HepG2 (cell line): ENCODE measurements around the gene TASOR. TPM values are rescaled to one million over a fixed set of nuclear protein-coding genes. Genes with fewer than 3 reads are reported as not detected.

Experiments used
- ATAC-seq: fragments of 200-7000 bp; cut with Tn5 transposase; 3 replicates; pipeline ENCODE4 v1.9.1; 2020; ENCODE audit warnings: mild to moderate bottlenecking, moderate library complexity
- BruUV-seq: library from RNA; stranded (reverse); fragments of 400-500 nt; replicated peaks from 2 replicates; lab custom pipeline; 2021; lab: Mats Ljungman, UMichigan
- CTCF ChIA-PET: fragments of 300-600 bp; formaldehyde crosslinking; extraction: SDS; loops from one replicate; lab custom pipeline; 2021; ENCODE audit warnings: low total read pairs, inconsistent platforms, low intra/inter-chr PET ratio; lab: Yijun Ruan, JAX
- POLR2A ChIA-PET: fragments of 350-600 bp; sonication (Branson Sonifier 250); formaldehyde crosslinking; loops from one replicate; lab custom pipeline; 2020; ENCODE audit warnings: antibody characterized with exemption, inconsistent platforms; lab: Yijun Ruan, JAX
- DNase-seq: peaks from one replicate; pipeline ENCODE4 v3.0.0-alpha.2; 2015; ENCODE audit warnings: low spot score
- FAIRE-seq: peaks from 3 replicates; lab custom pipeline; 2011; peaks lifted over from hg19 to GRCh38; lab: Jason Lieb, UNC
- H2AFZ ChIP-seq: one replicate; pipeline ENCODE4 v1.6.1; 2011; ENCODE audit warnings: low read length, inconsistent platforms
- H3K27ac ChIP-seq: fragments of 300-600 bp; 3 replicates; pipeline ENCODE4 v1.8.0; 2011; ENCODE audit warnings: mixed run types, mild to moderate bottlenecking, mixed read lengths, low read length, inconsistent platforms; ENCODE audit not compliant: insufficient read depth; ENCODE audit errors: extremely low read length
- H3K27me3 ChIP-seq, 2 experiments: fragments of 200-600 bp in 1 of 2; 2 replicates in 1 of 2; 3 replicates in 1 of 2; pipeline versions ENCODE4 v1.6.0 to v1.8.0; 2011; ENCODE audit warnings: low read length in 2 of 2, mild to moderate bottlenecking in 2 of 2, moderate library complexity in 2 of 2, inconsistent platforms in 1 of 2; ENCODE audit not compliant: insufficient read depth in 2 of 2, control insufficient read depth in 1 of 2
- H3K36me3 ChIP-seq, 2 experiments: fragments of 200-600 bp in 1 of 2; replicated peaks in 1 of 2; 2 replicates in 1 of 2; 3 replicates in 1 of 2; pipeline versions ENCODE4 v1.5.1 to v1.8.0; 2011; ENCODE audit warnings: low read length in 2 of 2, inconsistent platforms in 1 of 2; ENCODE audit not compliant: insufficient read depth in 2 of 2, control insufficient read depth in 1 of 2
- H3K4me1 ChIP-seq: 2 replicates; pipeline ENCODE4 v1.5.1; 2012; ENCODE audit warnings: low read length, inconsistent platforms; ENCODE audit not compliant: insufficient read depth
- H3K4me2 ChIP-seq: 2 replicates; pipeline ENCODE4 v1.6.0; 2011; ENCODE audit warnings: low read depth, low read length, inconsistent platforms
- H3K4me3 ChIP-seq, 3 experiments: fragments of 200-600 bp in 1 of 3; sonication (generic), shearing (Covaris generic) in 1 of 3; replicated peaks in 1 of 3; 2 replicates each; pipeline ENCODE4 v1.5.1; 2011 to 2016; ENCODE audit warnings: low read length in 3 of 3, inconsistent platforms in 2 of 3, low read depth in 2 of 3, mild to moderate bottlenecking in 2 of 3, control low read depth in 1 of 3, mixed read lengths in 1 of 3; ENCODE audit not compliant: insufficient read depth in 1 of 3
- H3K79me2 ChIP-seq: one replicate; pipeline ENCODE4 v1.6.1; 2011; ENCODE audit warnings: low read length, inconsistent platforms; ENCODE audit not compliant: insufficient read depth
- H3K9ac ChIP-seq: 2 replicates; pipeline ENCODE4 v1.6.0; 2011; ENCODE audit warnings: mild to moderate bottlenecking, low read depth, low read length, inconsistent platforms; ENCODE audit not compliant: insufficient read depth
- H3K9me3 ChIP-seq: 2 replicates; pipeline ENCODE4 v1.5.1; 2012; ENCODE audit warnings: mild to moderate bottlenecking, low read length
- H4K20me1 ChIP-seq: 2 replicates; pipeline ENCODE4 v1.6.0; 2011; ENCODE audit warnings: inconsistent platforms, mild to moderate bottlenecking, low read length, moderate library complexity; ENCODE audit not compliant: insufficient read depth
- HDAC1 ChIP-seq: sonication (generic); formaldehyde crosslinking; IDR thresholded peaks from 2 replicates; pipeline ENCODE4 v1.5.1; 2020; ENCODE audit warnings: mild to moderate bottlenecking, missing genetic modification reagents
- HNRNPK ChIP-seq: fragments of 200-400 bp; formaldehyde crosslinking; IDR thresholded peaks from 2 replicates; pipeline ENCODE4 v1.6.1; 2018; ENCODE audit warnings: low read length, low read depth, moderate library complexity, mild to moderate bottlenecking; ENCODE audit not compliant: poor library complexity, severe bottlenecking
- IRF9 ChIP-seq: sonication (generic); formaldehyde crosslinking; IDR thresholded peaks from 2 replicates; pipeline ENCODE4 v1.8.0; 2022; ENCODE audit warnings: missing genetic modification reagents, mild to moderate bottlenecking, borderline replicate concordance
- KAT2B ChIP-seq: fragments of 150-350 bp; IDR thresholded peaks from 2 replicates; pipeline ENCODE4 v1.6.1; 2014; ENCODE audit warnings: low read depth, low read length, borderline replicate concordance
- SIN3A ChIP-seq: IDR thresholded peaks from 2 replicates; pipeline ENCODE4 v1.6.1; 2011; ENCODE audit warnings: low read depth, mild to moderate bottlenecking, control low read depth, low read length, borderline replicate concordance
- SOX13 ChIP-seq, 3 experiments: fragments of 450-650 bp in 1 of 3; sonication (generic) in 1 of 3; formaldehyde crosslinking in 1 of 3; IDR thresholded peaks in 2 of 3; conservative IDR thresholded peaks in 1 of 3; 2 replicates each; pipeline versions ENCODE4 v1.5.0 to v1.6.1; 2016 to 2020; ENCODE audit warnings: antibody characterized with exemption in 1 of 3, mild to moderate bottlenecking in 1 of 3, missing compliant biosample characterization in 1 of 3, missing genetic modification reagents in 1 of 3, moderate library complexity in 1 of 3
- ZBTB4 ChIP-seq: sonication (generic); formaldehyde crosslinking; IDR thresholded peaks from 2 replicates; pipeline ENCODE4 v1.4.0; 2020; ENCODE audit warnings: missing genetic modification reagents, mild to moderate bottlenecking, borderline replicate concordance
- ZFP1 ChIP-seq: IDR thresholded peaks from 2 replicates; pipeline ENCODE4 v1.6.1; 2016
- ZNF12 ChIP-seq: sonication (generic); formaldehyde crosslinking; IDR thresholded peaks from 2 replicates; pipeline ENCODE4 v1.5.0; 2020; ENCODE audit warnings: missing genetic modification reagents
- ZSCAN31 ChIP-seq: sonication (generic); formaldehyde crosslinking; IDR thresholded peaks from 2 replicates; pipeline ENCODE4 v1.5.0; 2020; ENCODE audit warnings: low read depth, mild to moderate bottlenecking, missing genetic modification reagents
- WGBS: methylation state at CpG from one replicate; pipeline ENCODE4 v1.1.6; 2017; ENCODE audit warnings: low lambda C conversion rate; 5-methylcytosine and 5-hydroxymethylcytosine counted together
- in situ Hi-C: cut with HindIII; loops from 2 replicates; pipeline ENCODE4 v1.10.0; 2017; ENCODE audit warnings: low pct_unique_long_range_greater_than_20kb; ENCODE audit not compliant: extremely low pct_ligation_motif_present
- intact Hi-C: fragments of 100-400 bp; cut with micrococcal nuclease; formaldehyde crosslinking; loops from one replicate; pipeline ENCODE4 v1.10.0; 2022; ENCODE audit not compliant: unreplicated experiment
- polyA plus RNA-seq, 8 experiments: library from polyadenylated mRNA; depleted of rRNA in 3 of 8; stranded (reverse) in 7 of 8; unstranded in 1 of 8; fragments of >200 nt; fragmentation: Illumina TruSeq in 4 of 8; extraction: Trizol in 4 of 8; gene quantifications; 2 replicates each; pipeline versions ENCODE4 v1.2.1 to v1.2.3, GENCODE V29; 2011 to 2016; ENCODE audit warnings: low read depth in 4 of 8, missing spikeins in 1 of 8, mixed read lengths in 1 of 8; ENCODE audit not compliant: insufficient read depth in 1 of 8
- total RNA-seq, 5 experiments: library from RNA; depleted of rRNA; stranded (reverse); fragments of >200 nt; fragmentation: Illumina TruSeq; extraction: Trizol; gene quantifications; 2 replicates each; pipeline ENCODE4 v1.2.3, GENCODE V29; 2016; ENCODE audit warnings: low read depth in 1 of 5
- TF ChIP-seq, protein P1 (sequence below): sonication (generic); formaldehyde crosslinking; IDR thresholded peaks from 2 replicates; pipeline ENCODE4 v1.5.1; 2020; ENCODE audit warnings: mild to moderate bottlenecking, moderate library complexity, missing genetic modification reagents
- TF ChIP-seq, protein P2 (sequence below): sonication (generic); formaldehyde crosslinking; conservative IDR thresholded peaks from 2 replicates; pipeline ENCODE4 v1.5.0; 2020; ENCODE audit warnings: missing genetic modification reagents
- TF ChIP-seq, protein P3 (sequence below): sonication (generic); formaldehyde crosslinking; IDR thresholded peaks from 2 replicates; pipeline ENCODE4 v1.5.1; 2020; ENCODE audit warnings: missing genetic modification reagents, mild to moderate bottlenecking, borderline replicate concordance

Gene TASOR
- total and polyA plus RNA-seq, 2 of the 13 experiments (the other 11 are each of a cell fraction or from before 2014, with no cell fraction given): 20.1 to 32.5 TPM

- POLR2A ChIA-PET: no interaction called here
- no peak for ATAC-seq
- H2AFZ ChIP-seq: no peak overlapping the region
- TF ChIP-seq SIN3A (no peak), ZNF12 (CRISPR knock-in tag) (no peak), KAT2B (no peak), ZBTB4 (CRISPR knock-in tag) (no peak), HDAC1 (CRISPR knock-in tag) (no peak), ZFP1 (CRISPR knock-in tag) (no peak), IRF9 (CRISPR knock-in tag) (no peak), SOX13 (IDR thresholded peaks at IDR 0.05) (no peak), SOX13 (CRISPR knock-in tag; conservative IDR thresholded peaks at IDR 0.05 in 1 of 2, IDR thresholded peaks at IDR 0.05 in 1 of 2) (no peak), ZSCAN31 (CRISPR knock-in tag) (no peak), HNRNPK (no peak)
- TF ChIP-seq, protein P1, sequence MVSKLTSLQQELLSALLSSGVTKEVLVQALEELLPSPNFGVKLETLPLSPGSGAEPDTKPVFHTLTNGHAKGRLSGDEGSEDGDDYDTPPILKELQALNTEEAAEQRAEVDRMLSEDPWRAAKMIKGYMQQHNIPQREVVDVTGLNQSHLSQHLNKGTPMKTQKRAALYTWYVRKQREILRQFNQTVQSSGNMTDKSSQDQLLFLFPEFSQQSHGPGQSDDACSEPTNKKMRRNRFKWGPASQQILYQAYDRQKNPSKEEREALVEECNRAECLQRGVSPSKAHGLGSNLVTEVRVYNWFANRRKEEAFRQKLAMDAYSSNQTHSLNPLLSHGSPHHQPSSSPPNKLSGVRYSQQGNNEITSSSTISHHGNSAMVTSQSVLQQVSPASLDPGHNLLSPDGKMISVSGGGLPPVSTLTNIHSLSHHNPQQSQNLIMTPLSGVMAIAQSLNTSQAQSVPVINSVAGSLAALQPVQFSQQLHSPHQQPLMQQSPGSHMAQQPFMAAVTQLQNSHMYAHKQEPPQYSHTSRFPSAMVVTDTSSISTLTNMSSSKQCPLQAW (CRISPR knock-in tag): no peak
- TF ChIP-seq, protein P2, sequence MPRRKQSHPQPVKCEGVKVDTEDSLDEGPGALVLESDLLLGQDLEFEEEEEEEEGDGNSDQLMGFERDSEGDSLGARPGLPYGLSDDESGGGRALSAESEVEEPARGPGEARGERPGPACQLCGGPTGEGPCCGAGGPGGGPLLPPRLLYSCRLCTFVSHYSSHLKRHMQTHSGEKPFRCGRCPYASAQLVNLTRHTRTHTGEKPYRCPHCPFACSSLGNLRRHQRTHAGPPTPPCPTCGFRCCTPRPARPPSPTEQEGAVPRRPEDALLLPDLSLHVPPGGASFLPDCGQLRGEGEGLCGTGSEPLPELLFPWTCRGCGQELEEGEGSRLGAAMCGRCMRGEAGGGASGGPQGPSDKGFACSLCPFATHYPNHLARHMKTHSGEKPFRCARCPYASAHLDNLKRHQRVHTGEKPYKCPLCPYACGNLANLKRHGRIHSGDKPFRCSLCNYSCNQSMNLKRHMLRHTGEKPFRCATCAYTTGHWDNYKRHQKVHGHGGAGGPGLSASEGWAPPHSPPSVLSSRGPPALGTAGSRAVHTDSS (CRISPR knock-in tag): no peak
- TF ChIP-seq, protein P3, sequence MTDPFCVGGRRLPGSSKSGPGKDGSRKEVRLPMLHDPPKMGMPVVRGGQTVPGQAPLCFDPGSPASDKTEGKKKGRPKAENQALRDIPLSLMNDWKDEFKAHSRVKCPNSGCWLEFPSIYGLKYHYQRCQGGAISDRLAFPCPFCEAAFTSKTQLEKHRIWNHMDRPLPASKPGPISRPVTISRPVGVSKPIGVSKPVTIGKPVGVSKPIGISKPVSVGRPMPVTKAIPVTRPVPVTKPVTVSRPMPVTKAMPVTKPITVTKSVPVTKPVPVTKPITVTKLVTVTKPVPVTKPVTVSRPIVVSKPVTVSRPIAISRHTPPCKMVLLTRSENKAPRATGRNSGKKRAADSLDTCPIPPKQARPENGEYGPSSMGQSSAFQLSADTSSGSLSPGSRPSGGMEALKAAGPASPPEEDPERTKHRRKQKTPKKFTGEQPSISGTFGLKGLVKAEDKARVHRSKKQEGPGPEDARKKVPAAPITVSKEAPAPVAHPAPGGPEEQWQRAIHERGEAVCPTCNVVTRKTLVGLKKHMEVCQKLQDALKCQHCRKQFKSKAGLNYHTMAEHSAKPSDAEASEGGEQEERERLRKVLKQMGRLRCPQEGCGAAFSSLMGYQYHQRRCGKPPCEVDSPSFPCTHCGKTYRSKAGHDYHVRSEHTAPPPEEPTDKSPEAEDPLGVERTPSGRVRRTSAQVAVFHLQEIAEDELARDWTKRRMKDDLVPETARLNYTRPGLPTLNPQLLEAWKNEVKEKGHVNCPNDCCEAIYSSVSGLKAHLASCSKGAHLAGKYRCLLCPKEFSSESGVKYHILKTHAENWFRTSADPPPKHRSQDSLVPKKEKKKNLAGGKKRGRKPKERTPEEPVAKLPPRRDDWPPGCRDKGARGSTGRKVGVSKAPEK (CRISPR knock-in tag): no peak
Measured at GRCh38 chr3:56700151-56700550, 17.1 kb upstream of the TASOR start.

More at GRCh38 chr3:56700151-56700550, 17.1 kb upstream of the TASOR start:
- in situ Hi-C loops (loop anchor here (5.0 kb wide), 2 partner anchors 97 to 287 kb away; no protein-coding TSS in a partner anchor), intact Hi-C loops (no loop called here)
- BruUV-seq: no TSS peak
- H3K4me3 ChIP-seq: no peak overlapping the region
- H3K27ac ChIP-seq: no peak overlapping the region
- H3K9me3 ChIP-seq: no peaks in the 10 kb centered on the region
- H3K4me1 ChIP-seq: 0 out of 2 replicates have a peak, but pooled peaks cover 4% of the 10 kb centered on the region
- no peaks in the 10 kb centered on the region; a peak in 1 of 5 replicates for H3K27me3 ChIP-seq
- no peak overlapping the region for H3K4me2 ChIP-seq
- H3K79me2 ChIP-seq: no peaks in the 10 kb centered on the region
- no peaks in the 10 kb centered on the region for H4K20me1 ChIP-seq
- DNase-seq: no peak
- no peak overlapping the region for H3K9ac ChIP-seq
- H3K36me3 ChIP-seq: no peaks in the 10 kb centered on the region
- no peak for FAIRE-seq
- WGBS: 23% methylated on average over 4 of the region's 4 CpGs
- CTCF ChIA-PET: no interaction called here
